HG03066 (cell line): ENCODE results near the gene AGRN.
"Not testable (repeated sequence)": the region's sequence is repeated elsewhere in the genome, so short reads cannot be mapped to it uniquely, and the experiment has no call there.

Experiments used
- ATAC-seq: cut with Tn5 transposase; IDR thresholded peaks from one replicate; pipeline ENCODE4 v1.9.1; 2021; ENCODE audit warnings: low read depth; ENCODE audit not compliant: unreplicated experiment

AGRN gene

DNA sequence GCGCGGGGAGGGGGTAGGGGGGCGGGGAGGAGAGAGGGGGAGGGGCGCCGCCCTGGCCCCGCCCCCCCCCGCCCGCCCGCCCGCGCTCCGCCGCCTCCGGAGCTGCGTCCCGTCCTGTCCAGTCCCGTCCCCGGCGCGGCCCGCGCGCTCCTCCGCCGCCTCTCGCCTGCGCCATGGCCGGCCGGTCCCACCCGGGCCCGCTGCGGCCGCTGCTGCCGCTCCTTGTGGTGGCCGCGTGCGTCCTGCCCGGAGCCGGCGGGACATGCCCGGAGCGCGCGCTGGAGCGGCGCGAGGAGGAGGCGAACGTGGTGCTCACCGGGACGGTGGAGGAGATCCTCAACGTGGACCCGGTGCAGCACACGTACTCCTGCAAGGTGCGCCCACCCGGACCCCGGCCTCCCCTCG lies at the start of gene AGRN:
AGRN (plus strand) TSS at position 121 of the 405 bp plus-strand sequence; CDS start at position 174, 53 bp downstream.
- ATAC-seq, result peak; percentile 28

DNA sequence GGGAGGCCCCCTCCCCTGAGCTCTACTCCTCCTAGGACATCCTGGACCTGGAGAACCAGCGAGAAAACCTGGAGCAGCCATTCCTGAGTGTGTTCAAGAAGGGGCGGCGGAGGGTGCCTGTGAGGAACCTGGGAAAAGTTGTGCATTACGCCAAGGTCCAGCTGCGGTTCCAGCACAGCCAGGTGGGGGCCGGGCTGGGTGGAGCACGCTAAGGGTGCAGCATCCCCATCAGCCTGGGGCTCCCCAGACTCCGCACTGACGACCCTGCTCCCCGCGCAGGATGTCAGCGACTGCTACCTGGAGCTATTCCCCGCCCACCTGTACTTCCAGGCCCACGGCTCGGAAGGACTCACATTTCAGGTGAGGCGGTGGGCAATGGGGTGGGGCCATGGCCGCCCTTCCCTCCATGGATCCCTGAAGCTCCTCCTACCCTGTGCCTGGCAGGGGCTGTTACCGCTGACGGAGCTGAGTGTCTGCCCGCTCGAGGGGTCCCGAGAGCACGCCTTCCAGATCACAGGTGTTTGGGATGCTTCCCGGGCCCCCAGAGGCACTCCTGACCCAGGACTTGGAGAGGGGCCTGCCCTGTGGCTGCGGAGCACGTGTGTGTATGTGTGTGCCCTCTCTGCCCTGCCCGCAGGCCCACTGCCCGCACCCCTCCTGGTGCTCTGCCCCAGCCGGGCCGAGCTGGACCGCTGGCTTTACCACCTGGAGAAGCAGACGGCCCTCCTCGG lies 49.5 kb upstream of the AGRN start:
- ATAC-seq, result no peak

GRCh38 chr1:970973-971730 lies 48.8 kb upstream of the AGRN start:
- ATAC-seq, result no peak

- ATAC-seq, result no peak
These were observed 48.0 kb upstream of the AGRN start for GRCh38 chr1:971751-972506.

DNA sequence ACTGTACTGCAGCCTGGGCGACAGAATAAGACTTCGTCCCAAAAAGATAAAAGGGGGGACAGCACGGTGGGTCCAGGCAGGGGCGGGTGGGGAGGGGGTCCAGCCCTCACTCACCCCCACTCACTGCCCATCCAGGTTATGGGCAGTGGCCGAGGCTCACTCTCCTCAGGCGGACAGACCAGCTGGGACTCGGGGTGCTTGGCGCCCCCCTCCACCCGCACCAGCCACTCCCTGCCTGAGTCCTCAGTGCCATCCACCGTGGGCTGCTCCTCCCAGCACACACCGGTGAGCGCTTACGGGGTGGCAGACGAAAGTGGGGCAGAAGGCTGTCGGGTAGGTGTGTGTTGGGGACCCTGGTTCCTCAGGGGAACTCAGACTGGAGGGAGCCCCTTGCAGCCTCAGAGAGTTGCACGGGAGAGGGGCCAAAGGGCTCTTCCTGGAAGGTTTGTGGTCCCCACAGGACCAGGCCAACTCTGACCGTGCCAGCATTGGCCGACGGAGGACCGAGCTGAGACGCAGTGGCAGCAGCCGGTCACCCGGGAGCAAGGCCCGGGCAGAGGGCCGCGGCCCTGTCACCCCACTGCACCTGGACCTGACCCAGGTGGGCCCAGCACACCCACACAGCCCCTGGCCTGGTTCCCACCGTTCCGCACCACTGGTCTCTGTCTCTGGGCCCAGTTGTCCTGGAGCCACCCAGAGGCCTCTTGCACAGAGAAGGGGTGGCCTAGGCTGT lies 47.0 kb upstream of the AGRN start:
- no peak for ATAC-seq

DNA sequence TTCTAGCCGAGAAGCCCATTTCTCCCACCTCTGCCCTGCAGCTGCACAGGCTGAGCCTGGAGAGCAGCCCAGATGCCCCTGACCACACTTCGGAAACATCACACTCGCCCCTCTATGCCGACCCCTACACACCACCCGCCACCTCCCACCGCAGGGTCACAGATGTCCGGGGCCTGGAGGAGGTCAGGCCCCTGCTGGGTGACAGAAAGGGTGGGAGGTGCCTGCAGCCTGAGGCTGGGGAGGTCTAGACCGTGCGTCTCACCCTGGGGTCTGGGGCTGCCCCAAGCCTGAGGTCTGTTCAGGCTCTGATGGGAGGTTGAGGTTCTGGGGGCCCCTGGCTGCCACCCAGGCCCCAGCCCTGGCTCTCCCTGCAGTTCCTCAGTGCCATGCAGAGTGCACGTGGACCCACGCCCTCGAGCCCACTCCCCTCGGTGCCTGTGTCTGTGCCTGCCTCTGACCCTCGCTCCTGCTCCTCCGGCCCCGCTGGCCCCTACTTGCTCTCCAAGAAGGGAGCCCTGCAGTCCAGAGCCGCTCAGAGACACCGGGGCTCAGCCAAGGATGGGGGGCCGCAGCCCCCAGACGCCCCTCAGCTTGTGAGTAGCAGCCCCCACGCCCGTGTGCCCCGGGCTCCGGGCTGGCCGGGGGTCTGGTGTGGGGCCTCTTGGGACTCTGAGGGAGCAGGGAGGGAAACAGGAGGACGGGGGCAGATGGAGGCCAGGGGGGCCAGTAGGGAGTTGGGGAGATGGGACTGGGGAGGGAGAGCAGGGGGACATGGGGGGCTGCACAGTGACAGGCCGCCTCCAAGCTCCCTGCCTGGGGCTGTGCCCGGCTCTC lies 46.2 kb upstream of the AGRN start:
- ATAC-seq, result no peak

GRCh38 chr1:974293-974640 lies 45.7 kb upstream of the AGRN start:
- no peak for ATAC-seq

- no peak for ATAC-seq
These were observed 45.1 kb upstream of the AGRN start for GRCh38 chr1:974687-975328.

DNA sequence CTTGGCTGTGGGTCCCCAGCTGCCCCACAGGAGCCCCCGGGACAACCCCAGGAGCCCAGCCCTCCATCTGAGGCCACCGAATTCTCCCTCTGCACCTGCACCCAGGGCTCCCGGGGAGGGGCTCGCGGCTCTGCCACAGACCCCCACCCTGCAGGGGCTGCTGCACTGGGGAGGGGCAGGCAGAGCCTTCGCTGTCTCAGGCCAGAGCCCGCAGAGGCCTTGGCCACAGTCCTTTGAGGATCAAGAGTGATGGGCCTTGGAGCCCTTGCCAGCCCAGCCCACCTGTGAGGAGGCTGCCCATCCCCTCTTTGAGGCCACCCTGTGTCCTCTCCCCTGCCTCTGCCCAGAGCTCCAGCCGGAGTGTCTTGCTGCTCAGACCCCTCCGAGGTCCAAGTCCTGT lies 44.6 kb upstream of the AGRN start:
- no peak for ATAC-seq

GRCh38 chr1:975896-976683 lies 43.8 kb upstream of the AGRN start:
- ATAC-seq, result no peak

DNA sequence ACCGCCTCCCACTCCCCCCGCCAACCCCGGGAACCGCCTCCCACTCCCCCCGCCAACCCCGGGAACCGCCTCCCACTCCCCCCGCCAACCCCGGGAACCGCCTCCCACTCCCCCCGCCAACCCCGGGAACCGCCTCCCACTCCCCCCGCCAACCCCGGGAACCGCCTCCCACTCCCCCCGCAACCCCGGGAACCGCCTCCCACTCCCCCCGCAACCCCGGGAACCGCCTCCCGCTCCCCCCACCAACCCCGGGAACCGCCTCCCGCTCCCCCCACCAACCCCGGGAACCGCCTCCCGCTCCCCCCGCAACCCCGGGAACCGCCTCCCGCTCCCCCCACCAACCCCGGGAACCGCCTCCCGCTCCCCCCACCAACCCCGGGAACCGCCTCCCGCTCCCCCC lies 43.1 kb upstream of the AGRN start:
- not testable (repeated sequence) for ATAC-seq

DNA sequence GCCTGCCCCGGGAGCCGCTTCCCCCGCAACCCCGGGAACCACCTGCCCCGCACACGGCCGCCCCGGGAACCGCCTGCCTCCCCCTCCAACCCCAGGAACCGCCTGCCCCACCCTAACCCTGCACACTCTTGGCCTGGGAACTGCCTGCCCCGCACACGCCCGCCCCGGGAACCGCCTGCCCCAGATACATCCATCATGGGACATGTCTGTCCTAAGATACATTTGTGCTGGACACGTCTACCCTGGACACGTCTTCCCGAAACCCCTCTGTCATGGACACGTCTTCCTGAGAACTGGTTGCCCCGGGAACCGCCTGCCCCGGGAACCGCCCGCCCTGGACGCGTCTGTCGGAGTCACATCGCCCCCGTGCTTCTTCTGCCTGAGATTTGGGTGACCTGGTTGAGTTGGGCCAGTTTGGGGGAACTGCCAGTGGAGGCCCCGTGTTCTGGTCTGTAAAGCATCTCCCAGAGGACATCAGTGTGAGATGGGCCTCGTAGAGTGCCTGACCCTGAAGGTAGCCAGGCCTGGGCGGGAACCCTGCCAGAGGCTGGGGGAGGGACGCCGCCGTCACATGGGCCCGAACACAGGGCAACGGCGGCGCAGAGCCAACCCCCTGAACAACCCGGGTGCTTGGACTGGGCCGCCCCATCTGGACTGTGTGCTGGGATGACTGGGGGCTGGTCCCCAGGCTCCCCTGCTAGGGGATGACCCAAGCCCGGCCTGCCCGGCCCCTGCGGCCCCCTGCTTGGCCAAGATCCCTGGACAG lies 41.7 kb upstream of the AGRN start:
- ATAC-seq, result no peak

DNA sequence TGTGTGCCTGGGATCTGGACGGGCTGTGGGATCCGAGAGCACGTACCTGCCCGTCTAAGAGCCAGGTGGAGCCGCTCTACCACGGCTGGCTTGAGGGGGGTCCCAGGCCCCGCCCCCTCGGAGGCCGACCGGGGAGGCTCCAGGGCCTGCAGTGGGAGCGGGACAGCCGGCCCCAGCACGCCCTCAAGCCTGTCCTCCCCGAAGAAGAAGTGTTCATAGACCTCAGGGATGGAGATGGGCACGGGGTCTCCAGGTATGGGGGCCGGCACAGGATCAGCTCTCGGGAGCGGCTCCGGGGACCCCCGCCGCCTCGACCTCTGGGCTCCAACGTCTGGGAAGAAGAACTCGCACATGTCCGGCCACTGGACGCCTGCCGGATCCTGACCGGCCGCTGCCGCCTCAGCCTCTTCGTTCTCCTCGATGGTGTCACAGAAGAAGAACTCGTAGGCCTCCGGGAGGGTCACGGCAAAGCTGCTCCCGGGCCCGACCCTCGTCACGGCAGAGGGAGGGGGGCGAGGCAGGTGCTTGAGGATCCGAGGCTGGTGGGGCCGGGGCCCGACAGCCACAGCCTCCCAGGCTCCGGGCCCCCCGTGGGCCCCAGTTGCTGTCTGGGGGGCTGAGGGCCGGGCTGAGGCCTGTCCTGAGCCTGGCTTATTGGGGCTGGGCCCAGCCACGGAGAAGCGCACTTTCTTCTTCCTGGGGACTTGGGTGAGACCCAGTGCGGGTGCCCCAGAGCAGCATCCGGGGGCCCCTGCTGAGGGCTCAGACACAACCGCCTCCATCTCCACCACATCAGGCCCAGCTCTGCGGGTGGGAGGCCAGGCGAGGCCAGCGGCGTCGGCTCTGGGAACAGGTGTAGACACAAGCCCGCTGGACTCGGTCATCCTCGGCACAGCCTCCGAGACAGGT lies 40.8 kb upstream of the AGRN start:
- no peak for ATAC-seq

- no peak for ATAC-seq
These were observed 40.2 kb upstream of the AGRN start for GRCh38 chr1:979744-980072.

DNA sequence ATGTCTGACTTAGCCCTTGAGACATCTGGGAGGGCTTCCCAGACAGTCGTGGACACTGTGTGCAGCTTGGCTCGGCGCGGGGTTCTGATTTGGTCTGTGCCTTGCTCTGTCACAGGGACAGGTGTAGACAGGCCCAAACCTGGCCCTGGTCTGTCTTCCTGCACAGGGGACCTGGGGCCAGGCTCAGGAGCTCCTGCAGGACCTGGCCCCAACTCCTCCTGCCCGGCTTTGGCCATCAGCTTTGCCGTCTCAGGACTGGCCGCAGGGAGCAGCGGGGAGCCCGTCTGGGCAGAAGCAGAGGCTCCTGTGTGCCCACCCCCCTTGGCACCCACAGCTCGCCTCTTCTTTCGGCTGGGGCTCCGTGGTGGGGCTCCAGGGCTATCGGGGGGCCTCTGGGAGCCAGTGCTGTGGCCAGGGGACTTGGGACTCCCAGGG lies 39.8 kb upstream of the AGRN start:
- ATAC-seq, result no peak

DNA sequence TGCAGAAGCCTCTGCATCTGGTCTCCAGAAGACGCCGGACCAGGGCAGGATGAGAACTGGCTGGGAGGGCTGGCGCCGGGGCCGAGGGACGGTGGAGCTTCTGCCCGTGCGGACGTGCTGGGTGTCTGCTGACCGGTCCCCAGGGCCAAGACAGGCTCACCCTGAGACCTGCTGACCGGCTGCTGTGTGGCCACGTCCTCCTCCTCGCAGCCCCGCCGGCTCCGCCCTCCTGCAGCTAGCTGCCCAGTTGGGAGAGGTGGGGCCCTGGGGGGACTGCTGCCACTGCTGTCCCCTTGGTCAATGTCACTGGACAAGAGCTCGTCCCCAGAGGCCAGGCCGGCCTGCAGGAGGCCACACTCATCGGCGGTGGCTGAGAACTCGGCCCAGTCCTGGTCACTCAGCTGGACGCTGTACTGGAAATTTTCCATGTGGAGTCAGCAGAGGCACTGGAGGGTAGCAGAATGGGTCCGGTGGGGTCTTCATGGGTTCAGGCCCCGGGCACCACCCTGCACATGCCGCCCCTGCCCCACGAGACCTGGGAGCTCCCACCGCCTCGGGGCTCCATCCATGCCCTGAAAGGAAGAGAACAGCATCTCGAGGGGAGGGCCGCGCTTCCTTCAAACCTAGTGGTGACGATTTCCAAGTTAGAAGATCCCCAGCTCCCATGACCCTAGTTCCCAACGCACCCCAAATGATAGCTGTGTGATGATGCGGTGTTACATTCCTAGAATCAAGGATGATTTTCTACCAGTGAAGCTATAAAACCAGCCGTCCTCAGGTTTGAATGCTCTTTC lies 39.1 kb upstream of the AGRN start:
- ATAC-seq, result no peak
